ENCODE measurements around the gene ZMYND10.
A peak's percentile ranks its signal among the peaks of the same experiment; 100 is the strongest.

ZMYND10 gene

GRCh38 chr3:50356553-50356952, 11.0 kb upstream of the ZMYND10 start:
- Histone ChIP-seq H2BK120ac (ENCODE audit: low read depth, low read length) (no peak overlapping the region), H3K9ac (ENCODE audit: low read length) (peak overlapping the region; percentile 96), H3K9me3 (ENCODE audit: control insufficient read depth, low read length) (no peaks in the 10 kb centered on the region), H3K4me2 (ENCODE audit: low read length, poor library complexity, severe bottlenecking) (peak overlapping the region; percentile 93), H2BK5ac (ENCODE audit: low read depth, low read length, poor library complexity, severe bottlenecking) (no peak overlapping the region), H3K23ac (ENCODE audit: low read length in 2 of 2) (no peak overlapping the region), H3K27me3 (ENCODE audit: control insufficient read depth in 1 of 2, insufficient read depth in 1 of 2, low read length in 2 of 2) (no peaks in the 10 kb centered on the region), H3K36me3 (ENCODE audit: control insufficient read depth in 1 of 2, insufficient read depth in 2 of 2, low read depth in 1 of 2, low read length in 2 of 2) (peaks cover 56 to 58% of the 10 kb centered on the region in 2 experiments), H2AFZ (ENCODE audit: low read depth, low read length) (no peak overlapping the region), H2AK5ac (ENCODE audit: low read length, severe bottlenecking) (no peak overlapping the region), H3K4me3 (ENCODE audit: insufficient read depth in 1 of 2, low read depth in 1 of 2, low read length in 2 of 2) (peak overlapping the region in 1 of 2 experiments; percentile 95), H3K79me1 (replicated peaks; ENCODE audit: low read length, poor library complexity, severe bottlenecking) (peaks cover 22% of the 10 kb centered on the region), H4K91ac (ENCODE audit: low read length) (no peak overlapping the region), H3K4ac (ENCODE audit: low read depth in 1 of 2, low read length in 2 of 2) (no peak overlapping the region), H3K4me1 (ENCODE audit: control insufficient read depth, insufficient read depth, low read depth, low read length) (peaks cover 48% of the 10 kb centered on the region), H4K8ac (ENCODE audit: low read length) (no peak overlapping the region), H2BK12ac (ENCODE audit: low read length in 2 of 2) (no peak overlapping the region), H3K14ac (ENCODE audit: low read length in 2 of 2) (no peak overlapping the region), H3K18ac (ENCODE audit: low read depth in 1 of 2, low read length in 2 of 2) (no peak overlapping the region), H3K27ac (ENCODE audit: low read length, poor library complexity, severe bottlenecking) (no peak overlapping the region), H2BK15ac (ENCODE audit: low read depth, poor library complexity, severe bottlenecking) (no peak overlapping the region)
- no peak for DNase-seq
- 92% methylated on average over 5 of the region's 5 CpGs for WGBS

GRCh38 chr3:50355829-50356552, 10.5 kb upstream of the ZMYND10 start:
- Histone ChIP-seq H3K27me3 (ENCODE audit: control insufficient read depth in 1 of 2, insufficient read depth in 1 of 2, low read length in 2 of 2) (no peaks in the 10 kb centered on the region), H3K9me3 (ENCODE audit: control insufficient read depth, low read length) (no peaks in the 10 kb centered on the region), H3K4me3 (ENCODE audit: insufficient read depth in 1 of 2, low read depth in 1 of 2, low read length in 2 of 2) (peak overlapping the region in 1 of 2 experiments; percentile 95), H2BK12ac (ENCODE audit: low read length in 2 of 2) (no peak overlapping the region), H2BK120ac (ENCODE audit: low read depth, low read length) (no peak overlapping the region), H3K18ac (ENCODE audit: low read depth in 1 of 2, low read length in 2 of 2) (no peak overlapping the region), H2BK15ac (ENCODE audit: low read depth, poor library complexity, severe bottlenecking) (no peak overlapping the region), H4K8ac (ENCODE audit: low read length) (no peak overlapping the region), H2AK5ac (ENCODE audit: low read length, severe bottlenecking) (no peak overlapping the region), H3K4me1 (ENCODE audit: control insufficient read depth, insufficient read depth, low read depth, low read length) (peaks cover 54% of the 10 kb centered on the region), H2AFZ (ENCODE audit: low read depth, low read length) (no peak overlapping the region), H3K9ac (ENCODE audit: low read length) (peak overlapping the region; percentile 96), H3K4ac (ENCODE audit: low read depth in 1 of 2, low read length in 2 of 2) (no peak overlapping the region), H3K23ac (ENCODE audit: low read length in 2 of 2) (no peak overlapping the region), H3K14ac (ENCODE audit: low read length in 2 of 2) (no peak overlapping the region), H3K27ac (ENCODE audit: low read length, poor library complexity, severe bottlenecking) (no peak overlapping the region), H2BK5ac (ENCODE audit: low read depth, low read length, poor library complexity, severe bottlenecking) (no peak overlapping the region), H3K79me1 (replicated peaks; ENCODE audit: low read length, poor library complexity, severe bottlenecking) (peaks cover 26% of the 10 kb centered on the region), H3K36me3 (ENCODE audit: control insufficient read depth in 1 of 2, insufficient read depth in 2 of 2, low read depth in 1 of 2, low read length in 2 of 2) (peaks cover 56 to 60% of the 10 kb centered on the region in 2 experiments), H4K91ac (ENCODE audit: low read length) (no peak overlapping the region), H3K4me2 (ENCODE audit: low read length, poor library complexity, severe bottlenecking) (peak overlapping the region; percentile 93)
- 81% methylated on average over 5 of the region's 5 CpGs for WGBS
- DNase-seq: no peak

GRCh38 chr3:50354850-50355249, 9.3 kb upstream of the ZMYND10 start:
- Histone ChIP-seq H3K27ac (ENCODE audit: low read length, poor library complexity, severe bottlenecking) (no peak overlapping the region), H3K4ac (ENCODE audit: low read depth in 1 of 2, low read length in 2 of 2) (no peak overlapping the region), H3K23ac (ENCODE audit: low read length in 2 of 2) (no peak overlapping the region), H2BK5ac (ENCODE audit: low read depth, low read length, poor library complexity, severe bottlenecking) (no peak overlapping the region), H4K91ac (ENCODE audit: low read length) (no peak overlapping the region), H2AK5ac (ENCODE audit: low read length, severe bottlenecking) (no peak overlapping the region), H3K18ac (ENCODE audit: low read depth in 1 of 2, low read length in 2 of 2) (no peak overlapping the region), H2BK120ac (ENCODE audit: low read depth, low read length) (no peak overlapping the region), H3K14ac (ENCODE audit: low read length in 2 of 2) (no peak overlapping the region), H3K4me1 (ENCODE audit: control insufficient read depth, insufficient read depth, low read depth, low read length) (peaks cover 61% of the 10 kb centered on the region), H3K9me3 (ENCODE audit: control insufficient read depth, low read length) (no peaks in the 10 kb centered on the region), H4K8ac (ENCODE audit: low read length) (no peak overlapping the region), H3K4me3 (ENCODE audit: insufficient read depth in 1 of 2, low read depth in 1 of 2, low read length in 2 of 2) (no peak overlapping the region), H3K4me2 (ENCODE audit: low read length, poor library complexity, severe bottlenecking) (no peak overlapping the region), H3K79me1 (replicated peaks; ENCODE audit: low read length, poor library complexity, severe bottlenecking) (peaks cover 28% of the 10 kb centered on the region), H3K27me3 (ENCODE audit: control insufficient read depth in 1 of 2, insufficient read depth in 1 of 2, low read length in 2 of 2) (no peaks in the 10 kb centered on the region), H3K9ac (ENCODE audit: low read length) (no peak overlapping the region), H2AFZ (ENCODE audit: low read depth, low read length) (no peak overlapping the region), H2BK12ac (ENCODE audit: low read length in 2 of 2) (no peak overlapping the region), H3K36me3 (ENCODE audit: control insufficient read depth in 1 of 2, insufficient read depth in 2 of 2, low read depth in 1 of 2, low read length in 2 of 2) (peaks cover 56 to 60% of the 10 kb centered on the region in 2 experiments), H2BK15ac (ENCODE audit: low read depth, poor library complexity, severe bottlenecking) (no peak overlapping the region)
- no peak for DNase-seq
- WGBS: 98% methylated on average over 7 of the region's 7 CpGs

- Histone ChIP-seq H3K79me1 (replicated peaks; ENCODE audit: low read length, poor library complexity, severe bottlenecking) (peaks cover 34% of the 10 kb centered on the region), H4K8ac (ENCODE audit: low read length) (no peak overlapping the region), H3K9ac (ENCODE audit: low read length) (no peak overlapping the region), H3K14ac (ENCODE audit: low read length in 2 of 2) (no peak overlapping the region), H3K4ac (ENCODE audit: low read depth in 1 of 2, low read length in 2 of 2) (no peak overlapping the region), H3K36me3 (ENCODE audit: control insufficient read depth in 1 of 2, insufficient read depth in 2 of 2, low read depth in 1 of 2, low read length in 2 of 2) (peaks cover 57 to 60% of the 10 kb centered on the region in 2 experiments), H3K27ac (ENCODE audit: low read length, poor library complexity, severe bottlenecking) (no peak overlapping the region), H3K4me1 (ENCODE audit: control insufficient read depth, insufficient read depth, low read depth, low read length) (peaks cover 64% of the 10 kb centered on the region), H3K18ac (ENCODE audit: low read depth in 1 of 2, low read length in 2 of 2) (no peak overlapping the region), H3K4me3 (ENCODE audit: insufficient read depth in 1 of 2, low read depth in 1 of 2, low read length in 2 of 2) (no peak overlapping the region), H3K4me2 (ENCODE audit: low read length, poor library complexity, severe bottlenecking) (no peak overlapping the region), H4K91ac (ENCODE audit: low read length) (no peak overlapping the region), H2BK5ac (ENCODE audit: low read depth, low read length, poor library complexity, severe bottlenecking) (no peak overlapping the region), H2AFZ (ENCODE audit: low read depth, low read length) (no peak overlapping the region), H2BK12ac (ENCODE audit: low read length in 2 of 2) (no peak overlapping the region), H3K9me3 (ENCODE audit: control insufficient read depth, low read length) (no peaks in the 10 kb centered on the region), H2BK15ac (ENCODE audit: low read depth, poor library complexity, severe bottlenecking) (no peak overlapping the region), H3K27me3 (ENCODE audit: control insufficient read depth in 1 of 2, insufficient read depth in 1 of 2, low read length in 2 of 2) (no peaks in the 10 kb centered on the region), H2AK5ac (ENCODE audit: low read length, severe bottlenecking) (no peak overlapping the region), H3K23ac (ENCODE audit: low read length in 2 of 2) (no peak overlapping the region), H2BK120ac (ENCODE audit: low read depth, low read length) (no peak overlapping the region)
- DNase-seq: no peak
- WGBS: over 99% methylated on average over 5 of the region's 5 CpGs
Observed at GRCh38 chr3:50354186-50354764, 8.7 kb upstream of the ZMYND10 start.

All from mesenchymal stem cell (in vitro differentiated cells and primary cell).